NB4 (cell line): ENCODE measurements around the gene SEC31A.

ENCODE experiments used
- CTCF ChIP-seq: IDR thresholded peaks from one replicate; pipeline ENCODE4 v1.5.1; 2012; ENCODE audit warnings: low read depth, low read length
- MYC ChIP-seq: IDR thresholded peaks from 2 replicates; pipeline ENCODE4 v1.6.1; 2011; ENCODE audit warnings: low read depth, low read length
- POLR2A ChIP-seq: IDR thresholded peaks from 2 replicates; pipeline ENCODE4 v1.6.1; 2011; ENCODE audit warnings: mild to moderate bottlenecking; ENCODE audit not compliant: insufficient read length; ENCODE audit errors: extremely low read depth

- no peak for TF ChIP-seq CTCF
- no peak for TF ChIP-seq POLR2A
- no peak for TF ChIP-seq MYC
These were observed 43.5 kb upstream of the SEC31A start for GRCh38 chr4:82934441-82934840.
